HCT116 (cell line): Measurements from ENCODE around the gene TNFRSF19.

Experiments used
- EZH2phosphoT487 ChIP-seq: fragments of 200-600 bp; IDR thresholded peaks from 2 replicates; pipeline ENCODE4 v1.6.1; 2018; ENCODE audit warnings: antibody characterized with exemption, borderline replicate concordance
- POLR2A ChIP-seq: IDR thresholded peaks from 2 replicates; pipeline ENCODE4 v1.7.0; 2011; ENCODE audit warnings: borderline replicate concordance; ENCODE audit not compliant: insufficient read depth, insufficient read length; ENCODE audit errors: extremely low read depth
- RAD21 ChIP-seq: IDR thresholded peaks from 2 replicates; pipeline ENCODE4 v1.6.1; 2012; ENCODE audit warnings: low read depth, mild to moderate bottlenecking
- SIN3A ChIP-seq: IDR thresholded peaks from 2 replicates; pipeline ENCODE4 v1.6.1; 2012; ENCODE audit warnings: low read depth
- SRF ChIP-seq: IDR thresholded peaks from 2 replicates; pipeline ENCODE4 v1.6.1; 2012; ENCODE audit warnings: low read depth
- ZNF274 ChIP-seq: fragments of 200-500 bp; sonication (Bioruptor generic); IDR thresholded peaks from 2 replicates; pipeline ENCODE4 v1.6.1; 2014; ENCODE audit warnings: mild to moderate bottlenecking, low read depth, low read length, inconsistent platforms
- TF ChIP-seq, protein P1 (sequence below): IDR thresholded peaks from 2 replicates; pipeline ENCODE4 v1.6.1; 2012; ENCODE audit warnings: low read depth
- TF ChIP-seq, protein P2 (sequence below): IDR thresholded peaks from 2 replicates; pipeline ENCODE4 v1.6.1; 2012
- TF ChIP-seq, protein P3 (sequence below), 3 experiments: fragments of 200-600 bp in 1 of 3; sonication (generic) in 1 of 3; IDR thresholded peaks in 2 of 3; conservative IDR thresholded peaks in 1 of 3; 2 replicates each; pipeline ENCODE4 v1.5.1; 2012 to 2017; ENCODE audit warnings: low read depth in 2 of 3, low read length in 2 of 3, antibody characterized with exemption in 1 of 3, borderline replicate concordance in 1 of 3, control low read depth in 1 of 3, mild to moderate bottlenecking in 1 of 3, mixed read lengths in 1 of 3, mixed run types in 1 of 3, moderate library complexity in 1 of 3; ENCODE audit not compliant: insufficient read depth in 1 of 3
- TF ChIP-seq, protein P4 (sequence below): IDR thresholded peaks from 2 replicates; pipeline ENCODE4 v1.6.1; 2012

DNA sequence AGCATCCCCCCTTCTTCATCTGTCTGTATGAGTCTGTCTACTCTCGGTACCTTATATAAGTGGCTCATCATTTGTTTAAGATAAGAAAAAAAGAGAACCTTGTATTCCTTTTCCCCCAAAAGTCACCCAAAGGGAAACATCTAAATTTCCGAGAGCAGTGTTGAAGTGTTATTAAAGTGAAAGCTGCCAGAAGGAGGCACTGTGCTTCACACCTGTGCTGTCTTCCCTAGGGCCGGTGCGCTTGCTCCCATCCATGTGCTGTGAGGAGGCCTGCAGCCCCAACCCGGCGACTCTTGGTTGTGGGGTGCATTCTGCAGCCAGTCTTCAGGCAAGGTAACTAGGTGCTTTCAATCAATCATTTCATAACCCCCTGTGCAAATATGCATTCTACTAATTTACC is 97.5 kb downstream of the TNFRSF19 start:
- TF ChIP-seq, protein P1, sequence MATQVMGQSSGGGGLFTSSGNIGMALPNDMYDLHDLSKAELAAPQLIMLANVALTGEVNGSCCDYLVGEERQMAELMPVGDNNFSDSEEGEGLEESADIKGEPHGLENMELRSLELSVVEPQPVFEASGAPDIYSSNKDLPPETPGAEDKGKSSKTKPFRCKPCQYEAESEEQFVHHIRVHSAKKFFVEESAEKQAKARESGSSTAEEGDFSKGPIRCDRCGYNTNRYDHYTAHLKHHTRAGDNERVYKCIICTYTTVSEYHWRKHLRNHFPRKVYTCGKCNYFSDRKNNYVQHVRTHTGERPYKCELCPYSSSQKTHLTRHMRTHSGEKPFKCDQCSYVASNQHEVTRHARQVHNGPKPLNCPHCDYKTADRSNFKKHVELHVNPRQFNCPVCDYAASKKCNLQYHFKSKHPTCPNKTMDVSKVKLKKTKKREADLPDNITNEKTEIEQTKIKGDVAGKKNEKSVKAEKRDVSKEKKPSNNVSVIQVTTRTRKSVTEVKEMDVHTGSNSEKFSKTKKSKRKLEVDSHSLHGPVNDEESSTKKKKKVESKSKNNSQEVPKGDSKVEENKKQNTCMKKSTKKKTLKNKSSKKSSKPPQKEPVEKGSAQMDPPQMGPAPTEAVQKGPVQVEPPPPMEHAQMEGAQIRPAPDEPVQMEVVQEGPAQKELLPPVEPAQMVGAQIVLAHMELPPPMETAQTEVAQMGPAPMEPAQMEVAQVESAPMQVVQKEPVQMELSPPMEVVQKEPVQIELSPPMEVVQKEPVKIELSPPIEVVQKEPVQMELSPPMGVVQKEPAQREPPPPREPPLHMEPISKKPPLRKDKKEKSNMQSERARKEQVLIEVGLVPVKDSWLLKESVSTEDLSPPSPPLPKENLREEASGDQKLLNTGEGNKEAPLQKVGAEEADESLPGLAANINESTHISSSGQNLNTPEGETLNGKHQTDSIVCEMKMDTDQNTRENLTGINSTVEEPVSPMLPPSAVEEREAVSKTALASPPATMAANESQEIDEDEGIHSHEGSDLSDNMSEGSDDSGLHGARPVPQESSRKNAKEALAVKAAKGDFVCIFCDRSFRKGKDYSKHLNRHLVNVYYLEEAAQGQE: no peak
- TF ChIP-seq EZH2phosphoT487 (no peak), SRF (no peak), RAD21 (no peak), POLR2A (no peak), SIN3A (no peak), ZNF274 (no peak)
- TF ChIP-seq, protein P2, sequence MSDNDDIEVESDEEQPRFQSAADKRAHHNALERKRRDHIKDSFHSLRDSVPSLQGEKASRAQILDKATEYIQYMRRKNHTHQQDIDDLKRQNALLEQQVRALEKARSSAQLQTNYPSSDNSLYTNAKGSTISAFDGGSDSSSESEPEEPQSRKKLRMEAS: no peak
- TF ChIP-seq, protein P3, sequence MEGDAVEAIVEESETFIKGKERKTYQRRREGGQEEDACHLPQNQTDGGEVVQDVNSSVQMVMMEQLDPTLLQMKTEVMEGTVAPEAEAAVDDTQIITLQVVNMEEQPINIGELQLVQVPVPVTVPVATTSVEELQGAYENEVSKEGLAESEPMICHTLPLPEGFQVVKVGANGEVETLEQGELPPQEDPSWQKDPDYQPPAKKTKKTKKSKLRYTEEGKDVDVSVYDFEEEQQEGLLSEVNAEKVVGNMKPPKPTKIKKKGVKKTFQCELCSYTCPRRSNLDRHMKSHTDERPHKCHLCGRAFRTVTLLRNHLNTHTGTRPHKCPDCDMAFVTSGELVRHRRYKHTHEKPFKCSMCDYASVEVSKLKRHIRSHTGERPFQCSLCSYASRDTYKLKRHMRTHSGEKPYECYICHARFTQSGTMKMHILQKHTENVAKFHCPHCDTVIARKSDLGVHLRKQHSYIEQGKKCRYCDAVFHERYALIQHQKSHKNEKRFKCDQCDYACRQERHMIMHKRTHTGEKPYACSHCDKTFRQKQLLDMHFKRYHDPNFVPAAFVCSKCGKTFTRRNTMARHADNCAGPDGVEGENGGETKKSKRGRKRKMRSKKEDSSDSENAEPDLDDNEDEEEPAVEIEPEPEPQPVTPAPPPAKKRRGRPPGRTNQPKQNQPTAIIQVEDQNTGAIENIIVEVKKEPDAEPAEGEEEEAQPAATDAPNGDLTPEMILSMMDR (IDR thresholded peaks at IDR 0.05 in 2 of 3, conservative IDR thresholded peaks at IDR 0.05 in 1 of 3; ENCODE audit: borderline replicate concordance in 1 of 3, insufficient read depth in 1 of 3, low read depth in 2 of 3, low read length in 2 of 3): peak in 2 of 3 experiments; percentile 45 to 47; a peak in 3 of 6 replicates
- TF ChIP-seq, protein P4, sequence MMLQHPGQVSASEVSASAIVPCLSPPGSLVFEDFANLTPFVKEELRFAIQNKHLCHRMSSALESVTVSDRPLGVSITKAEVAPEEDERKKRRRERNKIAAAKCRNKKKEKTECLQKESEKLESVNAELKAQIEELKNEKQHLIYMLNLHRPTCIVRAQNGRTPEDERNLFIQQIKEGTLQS: no peak
